GM08714 (cell line): ENCODE results near the gene GOLPH3L.
"Not testable (repeated sequence)": the region's sequence is repeated elsewhere in the genome, so short reads cannot be mapped to it uniquely, and the experiment has no call there.

Experiments
- H3K4me3 ChIP-seq: fragments of 200-500 bp; sonication (Bioruptor generic); 2 replicates; pipeline ENCODE4 v1.5.1; 2014; ENCODE audit warnings: mild to moderate bottlenecking, low read length, inconsistent platforms
- ZNF274 ChIP-seq: IDR thresholded peaks from 2 replicates; pipeline ENCODE4 v1.6.1; 2012; ENCODE audit warnings: mild to moderate bottlenecking, low read depth, low read length

GOLPH3L gene

DNA sequence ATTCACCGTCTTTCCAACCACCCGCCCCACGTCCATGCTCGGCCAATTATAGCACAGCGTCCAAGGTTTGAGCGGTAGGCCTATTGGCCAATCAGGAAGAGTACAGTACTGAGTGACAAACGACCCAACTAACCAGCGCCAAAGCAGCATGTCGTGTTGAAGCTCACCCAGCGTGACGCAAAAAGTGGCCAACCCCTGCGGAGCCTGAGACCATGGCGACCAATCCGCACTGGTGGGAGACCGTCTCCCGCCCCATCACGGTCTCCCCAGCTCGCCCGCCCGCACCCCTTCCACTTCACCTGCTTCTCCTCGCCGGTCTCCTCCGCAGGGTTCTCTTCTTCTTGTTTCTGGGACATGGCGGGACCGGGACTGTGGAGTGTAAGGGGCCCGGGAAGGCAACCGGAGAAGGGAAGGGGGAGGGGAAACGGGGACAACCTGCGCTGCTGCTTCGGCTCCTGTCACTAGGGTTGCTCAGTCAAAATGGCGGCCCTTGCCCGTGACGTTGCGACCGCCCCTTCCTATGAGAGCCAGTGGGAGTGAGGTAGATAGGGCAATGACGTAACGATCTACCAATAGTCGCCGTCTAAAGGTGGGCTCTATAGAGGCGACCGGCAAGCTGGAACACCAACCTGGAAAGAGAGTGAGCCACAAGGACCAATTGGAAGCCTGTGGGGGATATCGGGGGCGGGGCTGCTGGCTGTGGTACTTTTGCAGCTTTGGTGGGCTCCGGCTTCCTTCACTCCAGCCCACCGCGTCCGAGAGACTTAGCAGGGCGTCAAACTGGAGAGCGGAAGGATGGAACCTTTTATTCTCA, 67.6 kb downstream of the GOLPH3L start, which contains the start of gene ENSA:
TSS of gene ENSA (minus strand) at position 498 of the 814 bp plus-strand sequence. CDS start at position 356, 142 bp downstream.
- no peak for TF ChIP-seq ZNF274
- H3K4me3 ChIP-seq, result peak within 1 kb of the TSS; percentile 85

DNA sequence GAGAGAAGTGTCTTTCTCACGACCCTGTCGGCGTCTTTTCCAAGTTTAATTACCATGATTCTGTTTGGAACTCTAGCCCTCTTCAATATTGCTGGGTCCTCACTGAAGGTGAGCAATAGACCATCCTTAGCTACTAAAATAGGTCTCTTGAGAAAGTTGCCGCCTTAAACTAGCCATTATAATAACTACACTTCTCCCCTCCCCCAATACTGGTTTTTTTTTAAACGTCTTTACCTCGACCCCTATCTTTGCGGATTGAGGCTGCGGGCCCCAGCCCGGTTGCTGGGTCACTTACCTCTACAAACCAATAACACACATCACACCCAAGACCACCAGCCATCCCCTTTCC, 68.2 kb downstream of the GOLPH3L start:
- no peak for TF ChIP-seq ZNF274
- H3K4me3 ChIP-seq, result peak overlapping the region; percentile 85

DNA sequence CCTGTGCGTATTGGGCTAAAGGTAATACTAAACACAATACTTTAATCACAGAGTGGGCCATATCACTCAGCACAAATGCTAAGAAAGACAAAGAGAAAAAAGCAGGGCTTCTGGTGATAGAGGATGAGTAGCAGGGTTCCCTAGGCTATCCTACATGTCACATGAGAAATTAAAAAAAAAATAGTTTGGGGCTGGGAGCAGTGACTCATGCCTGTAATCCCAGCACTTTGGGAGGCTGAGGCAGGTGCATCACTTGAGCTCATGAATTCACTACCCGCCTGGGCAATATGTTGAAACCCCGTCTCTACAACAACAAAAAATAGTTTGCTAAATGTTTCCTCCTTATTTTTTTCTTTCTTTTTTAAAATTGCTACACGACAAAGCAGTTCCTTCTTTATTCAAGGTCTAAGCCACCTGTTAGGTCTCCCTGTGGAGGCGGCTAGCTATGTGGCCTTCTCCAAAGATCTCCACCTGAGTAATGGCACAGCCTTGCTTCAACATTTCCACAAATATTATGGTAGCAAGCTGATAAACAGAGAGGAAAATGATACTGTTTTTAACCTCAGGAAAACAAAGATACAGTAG, 69.0 kb downstream of the GOLPH3L start:
- peak overlapping the region; percentile 85 for H3K4me3 ChIP-seq
- TF ChIP-seq ZNF274, result no peak

DNA sequence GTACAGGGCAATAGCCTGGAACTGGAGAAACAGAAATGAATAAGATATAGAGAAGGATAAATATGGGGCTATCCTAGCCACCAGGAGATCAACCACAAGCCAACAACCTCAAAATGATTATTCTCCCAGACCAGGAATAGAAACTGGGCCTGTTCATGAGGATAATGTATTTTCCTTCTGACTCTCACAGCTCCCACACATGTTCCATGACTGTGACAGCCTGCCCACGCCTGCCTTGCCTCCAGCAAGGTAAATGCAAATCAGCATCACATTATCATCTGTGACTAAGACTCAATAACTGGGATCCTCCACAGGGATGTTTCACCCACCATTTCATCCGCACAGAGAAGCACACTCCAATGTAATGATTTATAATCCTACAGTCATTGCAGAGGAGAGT, 70.8 kb downstream of the GOLPH3L start:
- H3K4me3 ChIP-seq, result no peak overlapping the region
- TF ChIP-seq ZNF274, result no peak

DNA sequence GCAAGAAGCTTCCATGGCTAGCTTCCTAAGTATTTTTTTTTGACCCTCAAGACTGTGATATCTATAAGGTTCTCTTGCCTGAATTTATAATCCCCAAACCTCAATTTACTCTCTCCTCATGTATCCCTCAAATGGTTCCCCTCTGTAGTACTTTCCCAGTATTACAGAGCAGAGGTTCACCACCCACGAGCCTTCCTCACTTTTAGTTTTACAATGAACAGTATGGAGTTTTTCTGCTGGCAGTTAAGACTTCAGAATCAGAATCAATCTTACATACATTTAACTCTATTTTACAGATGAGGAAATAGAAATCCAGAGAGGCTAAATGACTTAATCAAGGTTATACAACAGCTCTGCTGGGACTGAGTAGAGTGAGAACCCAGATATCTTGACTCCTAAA, 72.4 kb downstream of the GOLPH3L start:
- H3K4me3 ChIP-seq, result not testable (repeated sequence)

DNA sequence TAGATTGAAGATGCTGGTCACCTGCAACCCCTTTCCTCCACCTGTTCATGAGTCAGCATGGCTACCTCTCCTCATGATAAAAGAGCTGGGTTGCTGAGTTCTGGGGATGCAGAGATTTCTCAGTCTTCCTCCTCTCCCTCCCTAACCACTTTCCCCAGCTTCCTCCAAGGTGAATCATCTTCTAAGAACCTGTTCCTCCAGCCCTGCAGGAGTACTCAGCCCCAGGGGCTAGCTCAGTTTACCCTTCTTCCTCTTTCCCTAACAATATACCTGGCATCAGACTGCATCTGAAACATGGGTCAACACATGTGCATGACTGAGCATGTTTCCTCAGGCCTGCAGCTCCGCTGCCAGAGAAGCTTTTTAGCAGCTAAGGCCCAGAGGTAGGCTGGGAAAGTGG, 72.8 kb downstream of the GOLPH3L start:
- not testable (repeated sequence) for H3K4me3 ChIP-seq

DNA sequence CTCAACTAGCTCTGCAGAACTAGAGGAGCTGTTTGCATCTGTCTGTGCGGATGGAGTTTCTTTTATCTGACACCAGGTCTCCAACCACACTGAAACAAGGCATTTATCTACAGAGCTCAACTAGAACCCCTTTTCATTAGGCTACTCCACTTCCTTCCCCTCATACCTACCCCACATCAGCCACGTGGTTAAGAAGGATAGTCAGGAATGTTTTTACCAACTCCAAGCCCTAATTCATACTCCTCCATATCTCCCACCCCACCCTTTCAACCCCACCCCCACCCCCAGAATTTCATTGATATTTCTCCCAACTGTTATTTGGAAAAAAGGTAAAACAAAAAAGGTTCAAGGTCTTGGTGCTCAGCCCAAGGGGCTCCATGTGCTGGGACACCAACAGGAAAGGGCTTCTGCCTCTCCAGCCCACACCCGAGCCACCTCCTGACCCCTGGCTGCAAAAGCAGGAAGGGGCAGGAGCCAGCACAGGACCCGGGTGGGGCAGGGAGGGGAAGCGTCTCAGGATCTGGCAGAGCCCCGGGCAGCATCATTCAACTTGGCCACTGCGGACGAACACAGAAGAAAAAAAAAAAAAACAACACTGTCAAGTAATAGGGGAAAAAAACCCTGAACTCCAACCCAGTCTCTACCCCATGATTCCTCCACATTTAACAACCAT, 74.5 kb downstream of the GOLPH3L start:
- TF ChIP-seq ZNF274, result no peak
- no peak overlapping the region for H3K4me3 ChIP-seq

DNA sequence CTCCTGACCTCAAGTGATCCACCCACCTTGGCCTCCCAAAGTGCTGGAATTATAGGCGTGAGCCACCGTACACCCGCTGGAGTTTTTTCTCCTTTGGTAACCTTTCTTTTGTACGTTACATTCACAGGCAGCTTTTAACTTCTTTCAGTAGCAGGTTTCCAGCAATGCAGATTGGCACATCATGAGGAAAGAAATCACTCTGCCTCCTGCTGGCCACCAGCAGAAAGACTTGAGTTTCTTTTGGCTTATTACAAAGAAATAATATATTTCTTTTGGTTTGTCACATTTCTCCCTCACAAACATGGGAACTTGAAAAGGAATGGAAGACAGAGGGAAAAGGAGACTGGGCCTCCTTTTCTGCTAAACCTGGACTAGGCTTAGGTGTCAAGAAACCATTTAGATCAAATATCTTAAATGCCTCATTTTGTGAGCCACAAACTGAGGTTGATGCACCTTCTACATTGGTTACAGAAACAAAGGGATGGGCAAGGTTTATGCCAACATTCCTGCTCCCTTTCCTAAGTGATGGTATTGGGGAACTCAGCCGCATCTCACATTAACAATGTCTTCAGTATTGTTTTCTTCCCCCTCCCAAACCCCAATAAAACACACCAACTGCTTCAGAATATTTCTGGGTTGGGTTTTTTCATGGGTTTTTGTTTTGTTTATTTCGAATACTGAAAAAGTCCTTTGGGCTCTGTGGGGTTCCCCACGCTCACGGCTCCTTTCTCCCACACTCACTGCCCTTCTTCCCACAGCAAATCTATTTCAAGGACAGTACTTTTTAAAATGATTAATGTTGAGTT, 75.3 kb downstream of the GOLPH3L start:
- no peak for TF ChIP-seq ZNF274
- H3K4me3 ChIP-seq, result no peak overlapping the region

DNA sequence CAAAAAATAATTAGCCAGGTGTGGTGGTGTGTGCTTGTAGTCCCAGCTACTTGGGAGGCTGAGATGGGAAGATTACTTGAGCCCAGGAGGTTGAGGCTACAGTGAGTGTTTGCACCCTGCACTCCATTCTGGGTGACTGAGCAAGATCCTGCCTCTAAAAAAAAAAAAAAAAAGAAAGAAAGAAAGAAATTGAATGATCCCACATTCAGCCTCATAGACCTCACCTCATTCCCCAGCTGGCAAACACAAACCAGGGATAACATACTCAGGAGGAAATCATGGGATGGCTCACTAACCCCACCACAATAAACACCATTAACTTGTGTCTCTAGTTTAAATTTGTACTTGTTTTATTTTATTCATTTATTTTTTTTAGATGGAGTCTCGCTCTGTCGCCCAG, 76.0 kb downstream of the GOLPH3L start:
- no peak for TF ChIP-seq ZNF274
- no peak overlapping the region for H3K4me3 ChIP-seq

DNA sequence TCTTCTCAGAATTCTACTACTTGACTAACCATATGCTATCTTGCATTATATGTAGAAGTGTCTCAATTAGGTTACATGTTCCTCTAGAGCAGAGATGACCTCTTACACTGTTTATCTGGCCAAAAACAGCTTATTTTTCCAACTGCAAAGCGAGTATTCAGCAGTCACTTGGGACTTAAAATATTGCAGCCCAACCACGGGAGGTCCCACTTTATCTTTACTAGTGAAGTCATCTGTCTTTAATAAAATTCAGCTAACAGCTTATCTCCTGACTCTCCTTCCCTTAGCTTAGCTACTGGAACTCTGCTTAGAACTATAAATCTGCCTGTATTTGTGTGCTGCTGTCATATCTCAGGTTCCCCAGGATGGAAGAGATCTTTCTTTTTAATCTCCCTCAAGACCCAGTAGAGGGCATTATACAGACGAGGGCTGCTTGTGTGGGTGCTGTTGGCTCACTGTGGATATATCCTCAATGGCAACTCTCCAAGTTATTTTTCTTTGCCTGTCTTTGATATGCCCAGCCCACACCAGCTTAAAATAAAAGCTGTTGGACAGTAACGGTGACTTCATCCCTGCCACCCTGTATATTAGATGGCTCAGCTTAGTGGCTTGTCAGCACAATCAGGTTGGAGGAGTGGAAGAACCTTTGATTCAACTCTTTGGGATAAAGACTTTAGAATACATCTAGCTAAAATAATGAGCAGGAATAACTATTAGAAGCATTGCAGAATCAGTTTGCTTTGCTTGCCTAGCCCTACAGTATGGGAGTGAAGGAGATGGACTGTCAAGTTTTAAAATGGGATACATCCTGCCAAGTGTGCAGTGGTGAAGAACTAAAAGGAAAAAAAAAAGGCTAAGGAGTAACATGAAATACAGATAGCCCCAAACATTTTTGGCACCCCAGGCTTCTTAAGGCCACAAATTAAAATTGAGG, 77.1 kb downstream of the GOLPH3L start:
- H3K4me3 ChIP-seq, result no peak overlapping the region
- no peak for TF ChIP-seq ZNF274

DNA sequence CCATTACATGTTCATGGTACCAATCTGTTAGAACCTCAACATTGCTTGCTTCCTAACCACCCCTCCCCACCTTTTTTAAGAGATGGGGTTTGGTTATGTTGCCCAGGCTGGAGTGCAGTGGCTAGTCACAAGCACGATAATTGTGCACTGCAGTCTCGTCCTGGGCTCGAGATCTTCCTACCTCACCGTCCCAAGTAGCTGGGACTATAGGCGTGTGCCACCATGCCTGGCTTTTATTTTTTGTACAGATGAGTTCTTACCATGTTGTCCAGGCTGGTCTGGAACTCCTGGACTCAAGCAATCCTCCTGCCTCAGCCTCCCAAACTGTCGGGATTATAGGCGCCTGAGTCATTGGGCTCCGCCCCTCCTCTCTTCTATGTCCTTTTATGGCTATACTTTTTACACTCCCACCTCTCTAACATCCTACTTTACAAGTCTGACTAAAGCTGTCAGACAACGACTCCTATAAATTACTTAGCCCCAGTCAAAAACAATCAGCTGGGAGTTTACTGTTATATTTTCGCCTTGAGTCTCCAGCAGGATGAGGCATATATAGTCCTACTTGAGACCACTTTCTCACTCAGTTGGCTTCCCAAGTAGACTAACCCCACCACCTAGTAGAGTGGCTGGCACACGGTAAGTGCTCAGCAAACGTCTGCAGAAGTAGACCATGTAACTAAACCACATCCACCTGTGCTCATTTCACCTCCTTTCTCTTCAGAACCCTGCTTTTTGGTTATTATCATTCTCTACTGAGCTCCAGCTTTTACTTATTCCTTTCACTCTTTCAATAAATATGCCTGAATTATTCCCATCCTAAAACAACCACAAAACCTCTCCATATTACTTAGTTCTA, 81.4 kb downstream of the GOLPH3L start:
- TF ChIP-seq ZNF274, result no peak
- no peak overlapping the region for H3K4me3 ChIP-seq

DNA sequence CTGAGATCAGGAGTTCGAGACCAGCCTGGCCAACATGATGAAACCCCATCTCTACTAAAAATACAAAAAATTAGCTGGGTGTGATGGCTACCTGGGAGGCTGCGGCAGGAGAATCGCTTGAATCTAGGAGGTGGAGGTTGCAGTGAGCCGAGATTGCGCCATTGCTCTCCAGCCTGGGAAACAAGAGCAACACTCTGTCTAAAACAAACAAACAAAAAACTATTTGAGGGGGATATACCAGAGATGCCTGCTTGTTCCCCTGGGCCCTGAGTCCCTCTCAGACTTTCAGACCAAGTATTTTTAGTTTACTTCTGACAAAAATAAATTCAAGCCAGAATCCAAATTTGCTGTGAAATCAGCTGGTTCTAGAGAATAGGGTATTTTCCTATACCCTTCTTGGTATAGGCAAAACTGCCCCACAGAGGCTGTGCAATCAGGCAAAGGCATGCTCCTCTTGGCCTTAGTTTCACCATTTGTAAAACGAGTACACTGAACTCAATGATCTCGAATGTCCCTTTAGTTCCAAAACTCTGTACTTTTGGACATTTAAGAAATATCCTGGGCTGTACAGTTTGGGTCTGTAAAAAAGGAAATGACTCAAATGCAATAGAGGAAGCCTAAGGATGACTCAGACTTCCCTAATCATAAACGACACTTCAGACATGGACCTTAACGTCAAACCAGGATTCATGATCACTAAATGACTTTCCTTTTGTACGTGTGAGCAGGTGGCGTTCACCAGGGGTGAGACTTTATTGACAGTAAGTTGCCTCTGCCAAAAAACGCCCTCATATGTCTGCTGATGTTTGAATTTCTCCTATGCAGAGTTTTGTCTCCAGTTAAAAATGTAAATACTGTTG, 83.7 kb downstream of the GOLPH3L start:
- no peak overlapping the region for H3K4me3 ChIP-seq
- TF ChIP-seq ZNF274, result no peak

DNA sequence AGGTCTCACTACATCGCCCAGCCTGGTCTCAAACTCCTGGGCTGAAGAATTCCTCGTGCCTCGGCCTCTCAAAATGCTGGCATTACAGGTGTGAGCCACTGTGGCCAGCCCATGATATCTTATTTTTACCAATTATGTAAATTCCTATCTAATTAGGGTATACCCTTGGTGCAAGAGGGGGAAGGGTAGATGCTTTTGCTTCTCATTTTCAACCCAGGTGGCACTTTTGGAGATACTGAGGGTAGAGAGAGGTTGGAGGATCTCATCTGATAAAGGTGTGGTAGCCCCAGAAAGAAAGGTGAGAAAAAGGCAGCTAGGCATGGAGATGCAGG, 85.0 kb downstream of the GOLPH3L start:
- TF ChIP-seq ZNF274, result no peak

More for the DNA sequence above, 85.0 kb downstream of the GOLPH3L start:
- H3K4me3 ChIP-seq, result no peak overlapping the region; the same call in 1 of the 2 replicates
